Activated T-cell treated with anti-CD3 and anti-CD28 coated beads, Interleukin-2, amount 50 U/mL, for 4 hours (primary cell): ENCODE measurements around the gene ERRFI1. TPM values are rescaled to one million over a fixed set of nuclear protein-coding genes. Genes with fewer than 3 reads are reported as not detected.

Experiments
- ATAC-seq, 2 donors: fragments of 200-7000 bp; cut with Tn5 transposase; one replicate each; pipeline ENCODE4 v1.10.0; 2021
- DNase-seq: peaks from one replicate; pipeline ENCODE4 v3.0.0-alpha.2; 2020
- H3K27me3 Mint-ChIP-seq: one replicate; pipeline ENCODE4 v1.8.0; 2021; ENCODE audit warnings: low read depth, mixed read lengths
- H3K36me3 Mint-ChIP-seq: one replicate; pipeline ENCODE4 v1.8.0; 2022; ENCODE audit warnings: mixed read lengths; ENCODE audit not compliant: insufficient read depth
- H3K4me1 Mint-ChIP-seq: one replicate; pipeline ENCODE4 v1.8.0; 2021; ENCODE audit warnings: low read depth, mixed read lengths
- H3K4me3 Mint-ChIP-seq: one replicate; pipeline ENCODE4 v1.8.0; 2021; ENCODE audit warnings: mild to moderate bottlenecking, moderate library complexity, mixed read lengths
- H3K9me3 Mint-ChIP-seq: one replicate; pipeline ENCODE4 v1.8.0; 2021; ENCODE audit warnings: mixed read lengths
- total RNA-seq, 3 donors: library from RNA; stranded (reverse); gene quantifications; one replicate each; pipeline ENCODE4 v1.2.1, GENCODE V29; 2021

Gene ERRFI1
- total RNA-seq, 3 donors from 2014 or later = 2.9 to 4.6 (median 3.3) TPM

DNA sequence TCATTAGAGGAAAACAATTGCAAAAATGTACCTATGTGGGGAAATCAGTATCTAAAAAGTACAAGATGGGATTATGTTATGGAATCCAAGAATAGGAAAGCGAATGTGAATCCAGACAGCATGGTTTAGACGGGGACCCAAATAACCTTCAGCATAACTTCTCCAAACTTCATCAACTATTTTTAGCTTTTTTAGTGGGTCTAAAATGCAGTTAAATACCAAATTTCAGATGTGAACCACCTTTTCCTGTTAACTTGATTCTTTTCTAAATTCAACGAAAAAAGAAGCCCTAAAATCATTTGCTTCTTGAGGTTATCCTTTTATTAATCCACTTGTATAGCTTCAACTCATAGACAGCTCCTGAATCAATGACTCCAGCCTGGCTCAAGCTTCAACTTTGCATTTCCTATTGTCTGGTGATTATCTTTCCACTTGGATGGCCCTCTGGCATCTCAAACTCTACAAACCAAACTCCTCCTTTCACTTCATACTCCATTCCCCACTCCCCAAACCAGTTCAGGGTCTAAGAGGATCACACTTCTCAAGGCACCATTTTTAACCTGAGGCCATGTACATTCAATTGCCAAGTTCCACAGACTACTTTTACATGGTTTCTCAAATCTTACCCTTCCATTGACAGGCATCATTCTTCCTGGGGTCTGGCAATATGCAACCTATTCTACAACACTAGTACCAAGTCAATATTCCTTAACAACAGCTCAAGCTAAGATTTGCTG lies 7.4 kb downstream of the ERRFI1 start:
- no peaks in the 10 kb centered on the region for H3K9me3 Mint-ChIP-seq
- no peak for ATAC-seq
- DNase-seq = no peak
- H3K4me1 Mint-ChIP-seq = no peaks in the 10 kb centered on the region
- H3K36me3 Mint-ChIP-seq = no peaks in the 10 kb centered on the region
- H3K27me3 Mint-ChIP-seq = peaks cover 25% of the 10 kb centered on the region
- H3K4me3 Mint-ChIP-seq = no peak overlapping the region

DNA sequence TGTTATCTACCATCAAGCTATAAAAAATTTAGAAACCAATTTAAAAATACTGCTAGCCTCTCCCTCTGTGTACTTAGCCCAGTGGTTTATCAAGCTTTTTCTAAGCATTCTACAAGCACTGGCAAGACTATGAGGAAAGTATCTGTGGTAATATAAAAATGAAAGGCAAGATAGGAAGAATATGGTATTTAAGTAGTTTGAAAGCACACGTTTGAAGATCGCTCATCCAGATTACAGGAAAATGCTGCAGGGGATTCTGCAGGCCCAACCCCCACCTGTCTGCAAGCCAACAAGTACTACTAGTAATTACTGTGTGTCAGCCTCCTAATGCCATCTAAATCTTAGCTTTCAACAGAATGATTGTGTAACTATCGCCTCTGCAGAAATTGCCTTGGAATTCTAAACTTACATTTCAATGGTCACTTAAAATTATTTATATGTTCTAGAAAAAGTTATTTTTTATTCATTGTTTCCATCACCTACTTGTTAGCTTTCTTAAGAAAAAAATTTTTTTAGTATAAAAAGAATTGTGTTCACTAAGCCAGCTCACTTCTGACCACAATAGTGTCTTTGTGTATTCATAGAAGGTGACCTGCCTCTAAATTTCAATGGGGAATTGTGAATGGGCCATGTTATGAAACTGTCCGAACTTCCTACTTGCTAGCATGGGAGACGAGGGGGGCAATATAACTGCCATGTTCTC lies 8.5 kb downstream of the ERRFI1 start:
- H3K36me3 Mint-ChIP-seq = peaks cover 2% of the 10 kb centered on the region
- ATAC-seq (no peak), DNase-seq (no peak)
- no peaks in the 10 kb centered on the region for H3K4me1 Mint-ChIP-seq
- H3K27me3 Mint-ChIP-seq = peaks cover 22% of the 10 kb centered on the region
- H3K9me3 Mint-ChIP-seq = no peaks in the 10 kb centered on the region
- no peak overlapping the region for H3K4me3 Mint-ChIP-seq

DNA sequence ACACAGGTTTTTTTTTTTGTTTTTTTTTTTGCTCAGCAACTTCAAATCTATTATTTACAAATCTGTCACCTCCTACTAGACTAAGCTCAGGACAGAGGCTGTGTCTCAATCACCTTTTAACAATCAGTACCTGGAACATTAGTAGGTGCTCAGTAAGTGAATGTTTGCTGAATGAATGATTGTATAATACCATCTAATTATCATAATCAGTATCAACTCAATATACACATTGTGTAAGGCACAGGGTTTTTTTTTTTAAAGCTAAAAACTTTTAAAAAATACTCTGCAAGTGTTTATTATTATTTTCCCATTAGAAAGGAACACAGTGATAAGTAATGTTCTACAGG lies 9.2 kb downstream of the ERRFI1 start:
- DNase-seq (no peak), ATAC-seq (no peak)
- Mint-ChIP-seq H3K9me3 (no peaks in the 10 kb centered on the region), H3K4me3 (no peak overlapping the region), H3K27me3 (peaks cover 20% of the 10 kb centered on the region), H3K4me1 (no peaks in the 10 kb centered on the region), H3K36me3 (peaks cover 2% of the 10 kb centered on the region)

DNA sequence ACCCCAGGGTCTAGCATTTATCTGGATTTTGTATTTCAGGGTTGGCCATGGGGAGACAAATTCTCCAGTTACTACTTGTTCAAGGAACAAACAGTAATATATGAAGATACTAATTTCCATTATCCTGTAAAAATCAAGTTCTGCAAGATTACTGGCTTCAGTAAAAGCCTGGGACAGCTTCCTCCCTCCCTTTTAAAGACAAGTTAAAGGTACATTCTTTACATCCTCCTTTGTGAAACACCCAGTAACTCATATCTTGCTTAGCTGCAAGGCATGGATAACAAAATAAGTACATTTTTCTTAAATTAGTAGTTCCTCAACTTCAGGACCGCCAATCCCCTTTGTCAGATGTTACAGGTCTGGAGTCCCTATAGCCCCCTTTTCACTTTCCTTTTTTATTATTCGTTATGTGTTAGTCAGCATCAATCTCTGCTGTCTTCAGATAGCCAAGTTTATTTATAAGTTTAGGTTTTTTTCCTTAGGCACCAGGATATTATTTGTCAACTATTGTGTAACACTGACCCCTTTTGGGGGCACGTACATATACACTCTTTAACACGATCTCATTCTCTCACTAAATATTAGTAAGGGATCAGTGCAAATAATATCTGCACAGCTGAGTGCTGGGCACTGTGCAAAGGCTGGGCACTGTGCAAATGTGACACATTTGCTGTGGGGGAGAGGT lies 9.8 kb downstream of the ERRFI1 start:
- ATAC-seq (no peak), DNase-seq (no peak)
- no peak overlapping the region for H3K4me3 Mint-ChIP-seq
- H3K4me1 Mint-ChIP-seq = no peaks in the 10 kb centered on the region
- H3K9me3 Mint-ChIP-seq = no peaks in the 10 kb centered on the region
- peaks cover 2% of the 10 kb centered on the region for H3K36me3 Mint-ChIP-seq
- H3K27me3 Mint-ChIP-seq = peaks cover 20% of the 10 kb centered on the region

DNA sequence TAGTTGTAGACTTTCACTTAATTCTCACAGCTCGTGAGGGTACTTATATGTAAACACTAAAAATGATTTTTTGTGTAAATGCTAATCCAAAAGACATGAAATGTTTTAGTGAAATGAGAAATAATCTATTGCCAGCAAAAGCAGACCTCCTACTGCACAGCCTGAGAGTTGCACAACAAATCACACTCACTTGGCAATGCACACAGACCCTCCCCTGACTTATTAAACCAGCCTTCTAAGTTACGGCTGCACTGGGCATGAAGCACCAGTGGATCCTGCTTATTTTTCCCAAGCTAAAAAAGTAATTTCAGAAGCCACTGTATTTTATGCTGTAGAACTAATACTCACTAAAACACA lies 10.3 kb downstream of the ERRFI1 start:
- Mint-ChIP-seq H3K27me3 (peaks cover 19% of the 10 kb centered on the region), H3K4me1 (no peaks in the 10 kb centered on the region), H3K9me3 (no peaks in the 10 kb centered on the region), H3K4me3 (no peak overlapping the region), H3K36me3 (peaks cover 2% of the 10 kb centered on the region)
- DNase-seq (no peak), ATAC-seq (no peak)

DNA sequence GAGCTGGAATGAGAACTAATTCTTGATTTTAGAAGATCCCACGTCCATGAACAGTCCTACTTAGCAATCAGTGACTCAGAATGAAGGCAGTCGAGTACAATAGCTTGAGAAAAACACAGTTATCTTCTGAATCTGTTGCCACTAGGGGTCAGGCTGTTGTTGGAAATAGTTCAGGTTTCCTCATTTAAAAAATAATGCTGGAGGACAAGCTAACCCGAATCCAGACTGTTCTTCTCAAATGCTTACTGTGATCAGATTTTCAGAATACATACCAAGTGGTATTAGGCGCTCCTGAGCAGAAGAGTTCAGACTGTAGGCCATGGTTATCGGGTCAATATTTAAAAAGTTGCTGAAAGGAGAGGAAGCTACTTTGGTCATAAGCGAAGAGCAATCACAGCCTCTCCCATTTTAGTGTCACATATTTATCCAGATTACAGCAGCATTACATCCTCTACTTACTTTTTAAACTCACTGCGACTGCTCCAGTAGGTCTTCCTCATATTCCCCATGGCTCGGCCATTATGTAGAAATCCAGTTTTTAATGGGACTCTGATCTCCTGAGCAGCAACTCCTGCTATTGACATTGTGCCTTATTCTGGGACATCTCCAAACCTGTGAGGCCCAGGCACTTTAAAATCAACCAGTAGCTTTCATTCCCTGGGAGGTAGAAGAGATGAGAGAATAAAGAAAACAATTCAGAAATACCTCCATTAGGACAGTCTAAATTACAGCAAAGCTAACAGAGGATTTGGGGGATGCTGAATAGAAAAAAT lies 10.9 kb downstream of the ERRFI1 start:
- H3K36me3 Mint-ChIP-seq = peaks cover 2% of the 10 kb centered on the region
- ATAC-seq (peak; percentile 76 to 77), DNase-seq (peak; percentile 15)
- H3K9me3 Mint-ChIP-seq = no peaks in the 10 kb centered on the region
- H3K4me1 Mint-ChIP-seq = no peaks in the 10 kb centered on the region
- no peak overlapping the region for H3K4me3 Mint-ChIP-seq
- peaks cover 19% of the 10 kb centered on the region for H3K27me3 Mint-ChIP-seq

DNA sequence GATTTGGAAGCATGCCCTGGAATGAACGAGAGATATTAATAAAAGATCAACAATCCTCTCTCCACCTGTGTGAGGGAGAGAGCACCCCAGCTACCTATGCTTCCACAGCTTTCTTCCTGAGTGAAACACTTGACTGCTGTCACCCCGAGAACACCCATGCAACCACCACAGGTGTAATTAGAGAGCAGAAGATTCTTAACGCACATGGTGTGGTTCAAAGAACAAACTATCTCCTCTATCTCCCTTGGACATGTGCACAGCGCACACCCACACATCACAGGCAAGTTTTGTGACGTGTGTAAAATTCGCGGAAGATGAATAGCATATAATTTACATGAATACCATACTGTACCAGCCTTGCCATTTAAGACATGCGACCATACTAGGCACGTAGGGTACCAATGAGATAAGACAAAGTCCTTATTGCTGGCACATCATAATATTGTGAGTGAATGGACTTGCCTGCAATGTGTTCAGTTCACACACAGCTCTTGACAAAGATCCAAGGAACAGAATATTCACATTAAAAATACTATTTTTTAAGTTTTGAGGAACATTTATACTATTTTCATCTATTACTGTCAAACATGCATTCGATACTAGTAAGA lies 11.6 kb downstream of the ERRFI1 start:
- no peaks in the 10 kb centered on the region for H3K9me3 Mint-ChIP-seq
- no peaks in the 10 kb centered on the region for H3K4me1 Mint-ChIP-seq
- H3K4me3 Mint-ChIP-seq = no peak overlapping the region
- peaks cover 3% of the 10 kb centered on the region for H3K36me3 Mint-ChIP-seq
- H3K27me3 Mint-ChIP-seq = peaks cover 19% of the 10 kb centered on the region
- ATAC-seq = no peak
- DNase-seq = no peak

DNA sequence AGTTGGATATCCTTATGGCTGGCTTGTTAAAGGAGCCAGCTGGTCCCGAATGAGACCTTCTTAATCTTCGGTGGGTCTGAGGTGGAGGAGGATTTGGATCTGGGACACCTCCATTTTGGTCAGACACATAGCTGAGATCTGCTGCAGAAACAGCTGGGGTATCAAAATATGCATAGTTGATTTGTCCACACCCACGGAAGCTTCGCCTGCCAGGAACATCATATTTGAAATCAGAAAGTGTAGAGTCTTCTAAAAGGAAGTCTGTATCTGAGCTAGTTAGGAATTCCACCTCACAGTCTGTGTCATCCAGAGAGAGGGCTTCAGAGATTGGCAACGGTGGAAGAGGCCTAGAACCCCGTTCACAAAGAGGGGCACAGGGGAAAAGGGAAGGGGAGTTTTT lies 12.3 kb downstream of the ERRFI1 start:
- H3K9me3 Mint-ChIP-seq = no peaks in the 10 kb centered on the region
- H3K27me3 Mint-ChIP-seq = peaks cover 14% of the 10 kb centered on the region
- no peak for ATAC-seq
- H3K4me3 Mint-ChIP-seq = no peak overlapping the region
- H3K36me3 Mint-ChIP-seq = peaks cover 3% of the 10 kb centered on the region
- H3K4me1 Mint-ChIP-seq = no peaks in the 10 kb centered on the region
- no peak for DNase-seq

DNA sequence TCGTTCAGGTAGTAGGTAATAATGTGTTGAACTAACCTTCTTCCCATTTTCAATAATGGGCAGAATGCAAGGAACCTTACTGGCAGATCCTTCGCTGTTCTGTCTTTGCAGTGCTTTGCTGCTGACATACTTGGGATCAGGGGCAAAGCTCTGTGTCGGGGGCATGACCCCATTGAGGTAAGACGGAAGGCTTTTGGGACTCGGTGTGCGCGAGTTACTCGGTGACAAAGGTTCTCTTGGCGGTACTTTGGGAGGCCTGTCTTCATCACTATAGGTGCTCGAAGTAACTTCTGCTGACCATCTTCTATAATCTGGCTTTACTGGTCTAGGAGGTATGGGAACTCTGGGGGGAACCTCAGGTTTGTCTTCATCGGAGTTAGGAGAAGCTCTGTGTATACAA lies 12.7 kb downstream of the ERRFI1 start:
- H3K4me3 Mint-ChIP-seq = no peak overlapping the region
- H3K36me3 Mint-ChIP-seq = peaks cover 3% of the 10 kb centered on the region
- peaks cover 14% of the 10 kb centered on the region for H3K27me3 Mint-ChIP-seq
- no peaks in the 10 kb centered on the region for H3K9me3 Mint-ChIP-seq
- DNase-seq (no peak), ATAC-seq (no peak)
- H3K4me1 Mint-ChIP-seq = no peaks in the 10 kb centered on the region

DNA sequence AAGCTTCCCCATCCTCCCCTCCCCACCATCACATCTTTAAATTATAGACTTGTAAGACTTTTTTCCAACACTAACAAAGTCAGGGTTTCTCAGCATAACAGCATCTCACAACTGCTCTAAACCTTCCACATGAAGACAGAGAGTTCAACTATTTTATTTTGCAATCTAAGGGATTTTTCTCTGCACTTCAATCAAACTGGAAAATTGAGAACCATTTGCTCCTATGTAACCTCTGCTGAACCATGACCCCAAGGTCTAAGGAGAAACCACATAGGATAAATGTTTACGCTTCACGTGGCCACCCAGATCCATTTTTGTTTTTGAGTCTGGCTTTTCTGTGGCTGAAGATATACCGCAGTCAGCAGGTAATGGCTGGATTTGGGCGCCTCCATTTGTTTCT lies 13.2 kb downstream of the ERRFI1 start:
- Mint-ChIP-seq H3K4me1 (no peaks in the 10 kb centered on the region), H3K4me3 (no peak overlapping the region), H3K27me3 (peaks cover 13% of the 10 kb centered on the region), H3K9me3 (no peaks in the 10 kb centered on the region), H3K36me3 (peaks cover 3% of the 10 kb centered on the region)
- no peak for ATAC-seq
- no peak for DNase-seq

DNA sequence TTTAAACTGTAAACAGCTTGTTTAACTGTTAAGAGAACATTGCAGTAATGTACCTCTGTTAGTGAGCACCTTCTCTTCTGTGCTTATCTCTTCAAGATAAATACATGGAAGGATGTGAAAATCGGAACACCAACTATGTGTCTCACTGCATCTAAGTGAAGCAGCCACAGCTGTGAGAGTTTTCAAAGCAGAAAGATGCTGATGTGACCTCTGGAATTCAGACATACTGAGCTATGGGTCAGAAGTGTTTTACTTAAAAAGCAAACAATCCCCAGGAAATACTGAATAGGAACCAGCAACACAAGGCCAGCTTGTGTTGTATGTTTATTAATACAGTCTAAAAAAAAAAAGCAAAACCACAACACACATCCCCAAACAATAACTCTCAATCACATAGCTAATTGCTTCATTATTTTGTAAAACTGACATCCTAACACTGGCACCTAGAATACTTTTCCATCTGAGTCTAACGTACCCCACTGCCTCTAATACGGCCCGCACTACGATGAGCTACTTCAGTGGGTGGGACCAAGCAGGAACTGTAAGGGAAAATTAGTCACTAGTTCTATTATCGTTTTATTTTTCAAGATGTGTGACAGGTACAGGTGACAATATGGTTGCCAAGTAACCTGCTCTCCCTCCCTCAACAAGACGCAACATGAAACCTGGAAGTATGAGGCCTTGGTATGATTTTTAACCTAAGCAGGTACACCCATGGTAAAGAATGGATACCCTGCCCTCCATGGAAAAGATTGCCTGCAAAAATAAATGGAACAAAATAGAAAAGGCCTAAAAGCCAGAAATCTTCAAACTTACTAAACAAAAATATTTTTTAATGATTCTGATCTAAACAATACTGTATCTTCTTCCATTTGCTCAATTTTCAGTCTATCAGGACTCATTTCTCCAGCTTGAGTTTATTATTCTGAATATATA lies 13.9 kb downstream of the ERRFI1 start:
- Mint-ChIP-seq H3K36me3 (peaks cover 3% of the 10 kb centered on the region), H3K4me3 (no peak overlapping the region), H3K4me1 (no peaks in the 10 kb centered on the region), H3K9me3 (no peaks in the 10 kb centered on the region), H3K27me3 (peaks cover 10% of the 10 kb centered on the region)
- ATAC-seq (no peak), DNase-seq (no peak)

DNA sequence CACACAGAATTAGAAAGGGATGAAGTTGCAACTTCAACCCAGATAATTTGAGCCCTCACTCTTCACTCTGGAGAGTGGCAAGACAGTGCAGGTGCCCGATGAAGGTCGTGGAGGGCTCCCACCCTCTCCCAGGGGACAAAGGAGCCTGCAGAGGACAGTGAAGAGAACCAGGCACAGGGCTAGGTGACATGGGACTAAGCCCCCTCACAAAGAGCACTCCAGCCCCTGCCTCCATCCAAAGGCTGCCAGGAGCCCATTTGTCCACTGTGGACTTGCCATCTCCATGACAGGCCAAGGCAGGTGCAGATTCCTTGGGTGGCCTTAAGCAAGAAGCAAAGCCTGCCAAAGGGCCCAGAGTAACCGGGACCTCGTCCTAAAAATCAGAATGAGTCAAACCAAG lies 15.1 kb downstream of the ERRFI1 start:
- Mint-ChIP-seq H3K4me1 (no peaks in the 10 kb centered on the region), H3K4me3 (no peak overlapping the region), H3K9me3 (no peaks in the 10 kb centered on the region), H3K27me3 (no peaks in the 10 kb centered on the region), H3K36me3 (peaks cover 3% of the 10 kb centered on the region)
- no peak for DNase-seq
- ATAC-seq = no peak

DNA sequence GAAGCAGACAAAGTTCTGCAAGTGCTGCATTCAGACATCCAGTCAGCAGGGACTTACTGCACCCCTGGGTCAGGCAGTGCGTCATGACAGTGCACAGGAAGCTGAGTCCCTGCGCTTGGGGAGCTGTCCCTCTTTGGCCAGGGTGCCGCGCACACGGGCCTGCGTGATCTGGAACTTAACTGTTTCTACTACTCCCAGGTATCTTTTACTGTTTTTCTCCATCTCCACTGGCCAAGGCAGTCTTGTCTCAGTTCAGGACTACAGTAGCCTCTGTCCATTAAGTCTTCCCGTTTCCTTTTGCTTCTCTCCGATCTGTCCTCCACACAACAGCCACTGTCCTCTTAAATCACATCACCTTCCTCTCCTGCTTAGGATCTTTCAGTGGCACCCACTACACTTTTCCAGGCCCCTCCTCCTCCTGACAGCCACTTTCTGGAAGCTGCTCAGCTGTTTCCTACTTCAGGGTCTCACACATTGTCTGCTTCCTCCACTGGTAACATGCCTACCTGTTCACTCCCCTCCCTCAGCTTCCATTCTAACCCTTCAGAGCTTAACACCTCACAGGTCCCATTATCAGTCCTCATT lies 15.9 kb downstream of the ERRFI1 start:
- Mint-ChIP-seq H3K27me3 (no peaks in the 10 kb centered on the region), H3K4me3 (no peak overlapping the region), H3K4me1 (no peaks in the 10 kb centered on the region), H3K36me3 (peaks cover 5% of the 10 kb centered on the region), H3K9me3 (no peaks in the 10 kb centered on the region)
- DNase-seq (no peak), ATAC-seq (no peak)
